ENCODE measurements around the gene FNDC10.
A peak's percentile ranks its signal among the peaks of the same experiment; 100 is the strongest.

Gene FNDC10

GRCh38 chr1:1616045-1616790 is 16.3 kb upstream of the FNDC10 start:
- DNase-seq (ENCODE audit: low read depth, low spot score): no peak

- peak; percentile 97 for DNase-seq (ENCODE audit: low read depth, low spot score)
These were observed 15.5 kb upstream of the FNDC10 start, which contains the start of gene MIB2 for GRCh38 chr1:1615256-1616044. Gene MIB2, plus strand, starts transcription at chr1:1615500. Its CDS starts 7,953 bp downstream, at chr1:1623453.

GRCh38 chr1:1614954-1615255 is 15.0 kb upstream of the FNDC10 start:
- DNase-seq (ENCODE audit: low read depth, low spot score): no peak

GRCh38 chr1:1614204-1614953 is 14.4 kb upstream of the FNDC10 start:
- no peak for DNase-seq (ENCODE audit: low read depth, low spot score)

- no peak for DNase-seq (ENCODE audit: low read depth, low spot score)
These were observed 13.7 kb upstream of the FNDC10 start for GRCh38 chr1:1613509-1614082.

- DNase-seq (ENCODE audit: low read depth, low spot score): no peak
These were observed 12.1 kb upstream of the FNDC10 start for GRCh38 chr1:1612104-1612400.

- DNase-seq (ENCODE audit: low read depth, low spot score): no peak
These were observed 10.9 kb upstream of the FNDC10 start for GRCh38 chr1:1610796-1611195.

GRCh38 chr1:1609822-1610485 is 10.0 kb upstream of the FNDC10 start:
- DNase-seq (ENCODE audit: low read depth, low spot score): no peak

GRCh38 chr1:1606232-1606631 is 6.3 kb upstream of the FNDC10 start:
- no peak for DNase-seq (ENCODE audit: low read depth, low spot score)

GRCh38 chr1:1605724-1606123 is 5.8 kb upstream of the FNDC10 start:
- DNase-seq (ENCODE audit: low read depth, low spot score): no peak

GRCh38 chr1:1605034-1605591 is 5.2 kb upstream of the FNDC10 start:
- DNase-seq (ENCODE audit: low read depth, low spot score): no peak

- no peak for DNase-seq (ENCODE audit: low read depth, low spot score)
These were observed 4.6 kb upstream of the FNDC10 start for GRCh38 chr1:1604374-1605033.

- DNase-seq (ENCODE audit: low read depth, low spot score): no peak
These were observed 3.9 kb upstream of the FNDC10 start for GRCh38 chr1:1603671-1604373.

- no peak for DNase-seq (ENCODE audit: low read depth, low spot score)
These were observed 3.1 kb upstream of the FNDC10 start for GRCh38 chr1:1602968-1603506.

GRCh38 chr1:1602304-1602967 is 2.5 kb upstream of the FNDC10 start:
- no peak for DNase-seq (ENCODE audit: low read depth, low spot score)

GRCh38 chr1:1601564-1602303 is 1.8 kb upstream of the FNDC10 start:
- DNase-seq (ENCODE audit: low read depth, low spot score): no peak

GRCh38 chr1:1600861-1601563 is 1.1 kb upstream of the FNDC10 start:
- DNase-seq (ENCODE audit: low read depth, low spot score): no peak
